ENCODE measurements around the gene EPHB2.

DNA sequence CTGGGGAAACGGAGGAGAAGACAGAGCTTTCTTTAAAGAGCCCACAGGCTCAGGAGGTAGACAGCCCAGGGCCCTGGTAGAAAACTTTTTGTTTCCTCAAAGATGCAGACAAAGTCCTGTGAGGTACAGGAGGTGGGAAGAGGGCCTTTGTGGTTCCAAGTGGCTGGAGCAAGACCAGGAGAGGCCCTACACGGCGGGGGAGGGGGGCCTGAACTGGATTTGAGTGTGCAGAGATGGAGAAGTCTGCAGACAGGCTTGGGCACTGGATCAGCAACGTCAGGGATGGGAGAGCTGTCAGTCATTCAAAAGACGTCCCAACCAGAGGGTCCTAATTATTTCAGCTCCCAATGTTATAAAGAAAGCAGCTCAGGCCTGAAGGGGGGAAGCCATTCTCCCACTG lies 126.2 kb downstream of the EPHB2 start:
- TF ChIP-seq, protein P1, sequence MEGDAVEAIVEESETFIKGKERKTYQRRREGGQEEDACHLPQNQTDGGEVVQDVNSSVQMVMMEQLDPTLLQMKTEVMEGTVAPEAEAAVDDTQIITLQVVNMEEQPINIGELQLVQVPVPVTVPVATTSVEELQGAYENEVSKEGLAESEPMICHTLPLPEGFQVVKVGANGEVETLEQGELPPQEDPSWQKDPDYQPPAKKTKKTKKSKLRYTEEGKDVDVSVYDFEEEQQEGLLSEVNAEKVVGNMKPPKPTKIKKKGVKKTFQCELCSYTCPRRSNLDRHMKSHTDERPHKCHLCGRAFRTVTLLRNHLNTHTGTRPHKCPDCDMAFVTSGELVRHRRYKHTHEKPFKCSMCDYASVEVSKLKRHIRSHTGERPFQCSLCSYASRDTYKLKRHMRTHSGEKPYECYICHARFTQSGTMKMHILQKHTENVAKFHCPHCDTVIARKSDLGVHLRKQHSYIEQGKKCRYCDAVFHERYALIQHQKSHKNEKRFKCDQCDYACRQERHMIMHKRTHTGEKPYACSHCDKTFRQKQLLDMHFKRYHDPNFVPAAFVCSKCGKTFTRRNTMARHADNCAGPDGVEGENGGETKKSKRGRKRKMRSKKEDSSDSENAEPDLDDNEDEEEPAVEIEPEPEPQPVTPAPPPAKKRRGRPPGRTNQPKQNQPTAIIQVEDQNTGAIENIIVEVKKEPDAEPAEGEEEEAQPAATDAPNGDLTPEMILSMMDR (IDR thresholded peaks at IDR 0.05; ENCODE audit: extremely low read depth in 1 of 2, insufficient read depth in 1 of 2, low read depth in 1 of 2, low read length in 2 of 2) = no peak
- TF ChIP-seq, protein P2, sequence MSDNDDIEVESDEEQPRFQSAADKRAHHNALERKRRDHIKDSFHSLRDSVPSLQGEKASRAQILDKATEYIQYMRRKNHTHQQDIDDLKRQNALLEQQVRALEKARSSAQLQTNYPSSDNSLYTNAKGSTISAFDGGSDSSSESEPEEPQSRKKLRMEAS (IDR thresholded peaks at IDR 0.05; ENCODE audit: insufficient read depth, insufficient read length) = no peak
- TF ChIP-seq POLR2A (IDR thresholded peaks at IDR 0.05; ENCODE audit: low read depth, low read length) (no peak), JUN (IDR thresholded peaks at IDR 0.05; ENCODE audit: borderline replicate concordance, insufficient read depth, insufficient read length, low read depth) (no peak), EZH2 (IDR thresholded peaks at IDR 0.05; ENCODE audit: borderline replicate concordance, low read depth, low read length, severe bottlenecking) (no peak), POLR2AphosphoS5 (IDR thresholded peaks at IDR 0.05; ENCODE audit: insufficient read depth, low read depth, low read length) (no peak), FOS (IDR thresholded peaks at IDR 0.05; ENCODE audit: borderline replicate concordance, insufficient read depth, low read length) (no peak)
